PFSK-1 (cell line): ENCODE data around the gene PYM1.

Source experiments
- POLR2AphosphoS5 ChIP-seq: IDR thresholded peaks from 2 replicates; pipeline ENCODE4 v1.6.1; 2012; ENCODE audit warnings: low read depth, mild to moderate bottlenecking, control low read depth, low read length, moderate library complexity
- TAF1 ChIP-seq: IDR thresholded peaks from 2 replicates; pipeline ENCODE4 v1.6.1; 2012; ENCODE audit warnings: low read length, control low read depth, borderline replicate concordance; ENCODE audit not compliant: insufficient read depth
- TF ChIP-seq, protein P1 (sequence below), 2 experiments: IDR thresholded peaks; 2 replicates each; pipeline versions ENCODE4 v1.6.1 to v1.8.0; 2011 to 2012; ENCODE audit warnings: low read depth in 2 of 2, low read length in 2 of 2, control low read depth in 1 of 2, inconsistent platforms in 1 of 2, mild to moderate bottlenecking in 1 of 2, moderate library complexity in 1 of 2; ENCODE audit not compliant: insufficient read depth in 1 of 2

DNA sequence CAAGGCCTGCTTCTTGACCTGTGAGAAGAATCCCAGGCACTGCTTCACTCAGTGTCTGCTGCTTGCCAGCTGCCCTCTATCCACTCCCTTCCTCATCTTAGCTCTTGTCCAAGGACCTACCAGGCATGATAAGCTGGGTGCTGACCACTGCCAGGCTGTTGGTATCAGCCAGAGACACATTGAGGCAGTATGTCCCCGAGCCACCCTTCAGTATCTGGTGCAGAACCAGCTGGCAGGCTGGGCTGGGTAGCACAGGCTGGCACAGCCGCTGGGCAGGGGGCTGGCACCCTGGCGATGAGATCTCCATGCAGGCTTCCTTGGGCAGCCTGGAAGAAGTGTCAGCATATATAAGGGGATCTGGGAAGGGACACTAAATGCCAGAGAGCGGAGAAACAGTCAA, 27.6 kb upstream of the PYM1 start:
- TF ChIP-seq POLR2AphosphoS5 = no peak
- TF ChIP-seq TAF1 = no peak
- TF ChIP-seq, protein P1, sequence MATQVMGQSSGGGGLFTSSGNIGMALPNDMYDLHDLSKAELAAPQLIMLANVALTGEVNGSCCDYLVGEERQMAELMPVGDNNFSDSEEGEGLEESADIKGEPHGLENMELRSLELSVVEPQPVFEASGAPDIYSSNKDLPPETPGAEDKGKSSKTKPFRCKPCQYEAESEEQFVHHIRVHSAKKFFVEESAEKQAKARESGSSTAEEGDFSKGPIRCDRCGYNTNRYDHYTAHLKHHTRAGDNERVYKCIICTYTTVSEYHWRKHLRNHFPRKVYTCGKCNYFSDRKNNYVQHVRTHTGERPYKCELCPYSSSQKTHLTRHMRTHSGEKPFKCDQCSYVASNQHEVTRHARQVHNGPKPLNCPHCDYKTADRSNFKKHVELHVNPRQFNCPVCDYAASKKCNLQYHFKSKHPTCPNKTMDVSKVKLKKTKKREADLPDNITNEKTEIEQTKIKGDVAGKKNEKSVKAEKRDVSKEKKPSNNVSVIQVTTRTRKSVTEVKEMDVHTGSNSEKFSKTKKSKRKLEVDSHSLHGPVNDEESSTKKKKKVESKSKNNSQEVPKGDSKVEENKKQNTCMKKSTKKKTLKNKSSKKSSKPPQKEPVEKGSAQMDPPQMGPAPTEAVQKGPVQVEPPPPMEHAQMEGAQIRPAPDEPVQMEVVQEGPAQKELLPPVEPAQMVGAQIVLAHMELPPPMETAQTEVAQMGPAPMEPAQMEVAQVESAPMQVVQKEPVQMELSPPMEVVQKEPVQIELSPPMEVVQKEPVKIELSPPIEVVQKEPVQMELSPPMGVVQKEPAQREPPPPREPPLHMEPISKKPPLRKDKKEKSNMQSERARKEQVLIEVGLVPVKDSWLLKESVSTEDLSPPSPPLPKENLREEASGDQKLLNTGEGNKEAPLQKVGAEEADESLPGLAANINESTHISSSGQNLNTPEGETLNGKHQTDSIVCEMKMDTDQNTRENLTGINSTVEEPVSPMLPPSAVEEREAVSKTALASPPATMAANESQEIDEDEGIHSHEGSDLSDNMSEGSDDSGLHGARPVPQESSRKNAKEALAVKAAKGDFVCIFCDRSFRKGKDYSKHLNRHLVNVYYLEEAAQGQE (IDR thresholded peaks at IDR 0.05; ENCODE audit: insufficient read depth in 1 of 2, low read depth in 2 of 2, low read length in 2 of 2) = no peak
